GM19372 (cell line): ENCODE results near the gene RAB3IL1.
"Not testable (repeated sequence)": the region's sequence is repeated elsewhere in the genome, so short reads cannot be mapped to it uniquely, and the experiment has no call there.

ENCODE experiments used
- ATAC-seq: cut with Tn5 transposase; IDR thresholded peaks from one replicate; pipeline ENCODE4 v1.9.1; 2021; ENCODE audit warnings: mild to moderate bottlenecking, low read depth, moderate library complexity; ENCODE audit not compliant: unreplicated experiment

Gene RAB3IL1, protein sequence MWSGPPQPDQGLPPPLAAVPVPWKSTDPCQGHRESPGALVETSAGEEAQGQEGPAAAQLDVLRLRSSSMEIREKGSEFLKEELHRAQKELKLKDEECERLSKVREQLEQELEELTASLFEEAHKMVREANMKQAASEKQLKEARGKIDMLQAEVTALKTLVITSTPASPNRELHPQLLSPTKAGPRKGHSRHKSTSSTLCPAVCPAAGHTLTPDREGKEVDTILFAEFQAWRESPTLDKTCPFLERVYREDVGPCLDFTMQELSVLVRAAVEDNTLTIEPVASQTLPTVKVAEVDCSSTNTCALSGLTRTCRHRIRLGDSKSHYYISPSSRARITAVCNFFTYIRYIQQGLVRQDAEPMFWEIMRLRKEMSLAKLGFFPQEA

GRCh38 chr11:61917334-61918109, at the start of gene RAB3IL1:
Gene RAB3IL1, minus strand, starts transcription at chr11:61917566. Its CDS starts 199 bp downstream, at chr11:61917367.
- no peak for ATAC-seq

DNA sequence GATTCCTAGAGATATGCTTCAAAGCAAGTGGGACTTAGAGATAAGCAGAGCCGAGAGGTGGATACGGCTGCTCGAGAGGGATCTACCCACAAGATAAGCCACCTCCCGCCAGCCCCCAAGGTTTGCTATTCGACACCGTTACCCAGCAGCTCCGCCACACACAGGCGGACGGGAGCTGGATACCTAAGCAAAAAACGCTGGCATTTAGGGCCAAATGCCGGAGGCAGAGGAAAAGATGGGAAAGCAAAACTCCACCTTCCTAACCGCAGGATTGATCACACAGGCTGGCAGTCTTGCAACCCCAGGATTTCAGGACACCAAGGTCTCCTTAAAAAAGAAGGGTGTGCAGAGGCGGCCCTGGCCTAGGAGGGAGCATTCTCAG, 49.4 kb upstream of the RAB3IL1 start:
- ATAC-seq, result no peak

- ATAC-seq, result not testable (repeated sequence)
These were observed 47.4 kb upstream of the RAB3IL1 start for GRCh38 chr11:61964666-61965271.

GRCh38 chr11:61964058-61964665, 46.8 kb upstream of the RAB3IL1 start:
- no peak for ATAC-seq

DNA sequence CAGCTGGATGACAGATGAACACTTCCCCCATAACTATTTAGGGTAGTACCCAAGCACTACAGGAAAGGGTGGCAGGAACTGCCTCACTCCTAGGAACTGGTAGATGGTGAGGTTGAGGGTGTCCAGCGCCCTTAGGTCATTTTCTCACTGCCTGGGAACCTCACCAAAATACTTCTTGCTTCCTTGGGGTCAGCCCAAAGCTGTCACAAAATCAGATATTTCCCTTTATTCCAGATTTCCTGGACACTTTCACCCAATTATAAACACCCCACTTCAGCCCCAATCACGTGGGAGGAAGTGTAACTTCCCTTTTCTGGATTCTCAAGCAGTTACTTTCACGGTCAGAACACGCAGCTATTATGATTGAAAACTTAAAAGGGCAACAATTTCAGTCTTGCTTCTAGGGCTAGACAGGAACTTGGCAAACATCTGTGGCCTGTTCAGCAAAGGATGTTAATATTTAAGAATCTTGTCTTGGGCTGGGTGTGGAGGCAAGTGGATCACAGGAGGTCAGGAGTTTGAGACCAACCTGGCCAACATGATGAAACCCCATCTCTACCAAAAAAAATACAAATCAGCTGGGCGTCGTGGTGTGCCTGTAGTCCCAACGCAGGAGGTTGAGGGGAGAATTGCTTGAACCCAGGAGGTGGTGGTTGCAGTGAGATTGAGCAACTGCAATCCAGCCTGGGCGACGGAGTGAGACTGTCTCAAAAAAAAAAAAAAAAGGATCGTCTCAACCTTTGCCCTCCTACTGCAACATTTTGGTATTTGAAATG, 46.1 kb upstream of the RAB3IL1 start:
- no peak for ATAC-seq

DNA sequence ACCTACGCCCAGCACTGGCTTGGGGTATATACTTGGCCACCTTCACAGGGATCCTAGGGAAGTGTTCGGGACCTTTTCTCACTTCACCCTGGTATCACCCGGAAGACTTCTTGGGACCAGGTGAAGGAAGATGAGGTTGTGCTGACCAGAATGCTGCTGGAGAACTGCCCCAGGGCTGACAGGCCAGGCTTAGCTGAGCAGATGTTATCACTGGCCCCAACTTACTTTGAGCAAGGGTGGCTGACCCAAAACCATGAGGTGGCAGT, 45.6 kb upstream of the RAB3IL1 start:
- ATAC-seq, result no peak

GRCh38 chr11:61962213-61963015, 45.0 kb upstream of the RAB3IL1 start:
- no peak for ATAC-seq

DNA sequence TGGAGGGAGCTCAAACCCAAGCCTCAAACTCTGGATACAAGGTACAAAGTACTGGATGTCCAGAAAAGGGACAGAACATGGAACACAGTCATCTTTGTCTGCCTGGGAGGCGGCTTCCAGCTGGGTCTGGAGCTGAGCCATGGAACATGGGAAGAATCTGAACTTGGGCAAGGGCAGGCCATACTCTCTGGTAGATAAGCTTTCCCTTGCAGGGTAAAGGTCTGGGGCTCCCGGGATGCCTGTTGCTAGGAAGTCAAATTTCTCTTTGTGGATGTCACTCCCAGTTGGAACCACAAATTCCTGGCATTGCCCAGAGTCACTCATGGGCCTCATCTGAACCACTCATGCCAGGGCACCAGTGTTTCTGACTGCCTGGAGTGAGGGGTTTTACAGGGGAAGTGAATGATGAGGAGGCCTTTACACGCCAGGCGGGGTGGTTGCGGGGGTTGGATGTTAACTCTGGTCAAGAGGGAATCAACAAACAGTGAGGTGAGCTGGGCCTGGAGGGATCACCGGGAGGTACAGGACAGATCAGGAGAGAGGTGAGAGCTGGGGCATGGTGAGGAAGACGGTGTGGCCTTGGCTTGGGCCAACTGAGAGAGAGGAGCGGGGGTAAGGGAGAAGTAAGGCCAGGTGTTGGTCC, 44.3 kb upstream of the RAB3IL1 start:
- ATAC-seq, result no peak

- no peak for ATAC-seq
These were observed 43.2 kb upstream of the RAB3IL1 start for GRCh38 chr11:61960532-61960931.

DNA sequence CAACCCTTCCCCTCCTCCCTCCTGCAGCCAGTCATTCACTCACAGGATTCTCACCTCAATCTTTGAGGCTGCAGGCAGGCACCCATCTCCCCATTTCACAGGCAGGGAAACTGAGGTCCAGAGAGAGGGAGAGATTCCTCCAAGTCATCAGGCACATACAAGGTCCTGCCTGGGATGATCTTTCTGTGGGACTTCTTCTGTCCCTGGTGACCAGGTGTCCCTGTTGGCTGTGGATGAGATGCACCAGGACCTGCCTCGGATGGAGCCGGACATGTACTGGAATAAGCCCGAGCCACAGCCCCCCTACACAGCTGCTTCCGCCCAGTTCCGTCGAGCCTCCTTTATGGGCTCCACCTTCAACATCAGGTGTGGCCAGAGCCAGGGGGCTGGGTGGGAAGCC, 42.3 kb upstream of the RAB3IL1 start:
- ATAC-seq, result no peak

GRCh38 chr11:61959114-61959513, 41.7 kb upstream of the RAB3IL1 start:
- no peak for ATAC-seq

DNA sequence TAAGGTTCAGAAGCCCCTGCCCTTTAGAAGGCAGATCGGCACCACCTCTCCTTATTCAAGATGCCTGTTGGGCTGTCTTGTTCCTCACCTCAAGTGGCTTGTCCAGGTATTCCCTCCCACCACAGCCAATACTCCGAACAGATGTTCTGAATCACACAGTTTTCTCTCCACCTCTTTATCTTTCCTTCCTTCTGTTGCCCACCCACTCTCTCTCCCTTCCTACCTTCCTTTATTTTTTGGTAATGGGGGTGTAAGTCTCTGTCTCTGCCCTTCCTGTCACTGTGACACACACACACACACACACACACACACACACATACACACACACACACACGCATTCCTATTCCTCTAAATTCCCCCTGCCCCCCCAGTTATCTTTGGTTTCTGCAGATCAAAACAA, 41.2 kb upstream of the RAB3IL1 start:
- no peak for ATAC-seq

GRCh38 chr11:61957021-61957770, 39.8 kb upstream of the RAB3IL1 start:
- no peak for ATAC-seq

GRCh38 chr11:61956191-61957020, 39.0 kb upstream of the RAB3IL1 start:
- no peak for ATAC-seq

- ATAC-seq, result no peak
These were observed 38.2 kb upstream of the RAB3IL1 start for GRCh38 chr11:61955422-61956135.

DNA sequence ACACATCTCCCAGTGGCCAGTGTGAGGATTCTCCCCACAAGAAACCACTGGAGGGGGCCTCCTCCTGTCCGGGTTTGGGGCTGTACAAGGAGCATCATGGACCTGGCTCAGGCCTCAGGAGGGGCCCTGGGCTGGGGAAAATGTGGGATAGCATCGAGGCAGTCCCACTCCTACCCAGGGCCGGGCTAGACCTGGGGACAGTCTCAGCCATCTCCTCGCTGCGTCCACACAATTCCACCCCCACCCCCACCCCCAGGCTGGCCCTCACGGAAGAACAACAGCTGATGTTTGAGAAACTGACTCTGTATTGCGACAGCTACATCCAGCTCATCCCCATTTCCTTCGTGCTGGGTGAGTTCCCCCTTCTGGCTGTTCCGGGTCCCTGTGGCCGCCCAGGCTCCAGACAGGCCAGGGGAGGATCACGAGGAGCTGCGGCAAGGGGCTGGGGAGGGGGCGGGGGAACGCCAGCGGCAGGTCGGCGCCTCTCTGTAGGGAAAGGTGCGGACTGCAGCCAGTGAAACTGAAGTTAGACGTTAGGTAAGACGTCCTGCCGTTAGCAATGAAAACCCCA, 37.6 kb upstream of the RAB3IL1 start:
- no peak for ATAC-seq
